GM21723 (cell line): ENCODE measurements around the gene DYNLT1.
"Not testable (repeated sequence)": the region's sequence is repeated elsewhere in the genome, so short reads cannot be mapped to it uniquely, and the experiment has no call there.

Experiments
- ATAC-seq: cut with Tn5 transposase; IDR thresholded peaks from one replicate; pipeline ENCODE4 v1.9.1; 2021; ENCODE audit warnings: mild to moderate bottlenecking, moderate library complexity; ENCODE audit not compliant: unreplicated experiment

DYNLT1 gene

GRCh38 chr6:158663625-158664165 lies 19.2 kb upstream of the DYNLT1 start:
- no peak for ATAC-seq

GRCh38 chr6:158662954-158663624 lies 18.5 kb upstream of the DYNLT1 start:
- ATAC-seq, result no peak

GRCh38 chr6:158662607-158662953 lies 18.0 kb upstream of the DYNLT1 start:
- ATAC-seq, result no peak

- no peak for ATAC-seq
Measured at GRCh38 chr6:158661156-158661685, 16.7 kb upstream of the DYNLT1 start.

GRCh38 chr6:158660333-158660754 lies 15.8 kb upstream of the DYNLT1 start:
- ATAC-seq, result no peak

- not testable (repeated sequence) for ATAC-seq
Measured at GRCh38 chr6:158656986-158657385, 12.4 kb upstream of the DYNLT1 start.

- ATAC-seq, result no peak
Measured at GRCh38 chr6:158655569-158656450, 11.3 kb upstream of the DYNLT1 start.

- no peak for ATAC-seq
Measured at GRCh38 chr6:158654960-158655489, 10.5 kb upstream of the DYNLT1 start.

GRCh38 chr6:158654498-158654897 lies 10.0 kb upstream of the DYNLT1 start:
- no peak for ATAC-seq

- peak; percentile 43 for ATAC-seq
Measured at GRCh38 chr6:158653577-158654354, 9.2 kb upstream of the DYNLT1 start.

- not testable (repeated sequence) for ATAC-seq
Measured at GRCh38 chr6:158651981-158652737, 7.6 kb upstream of the DYNLT1 start.

GRCh38 chr6:158649289-158650143 lies 5.0 kb upstream of the DYNLT1 start, which contains the start of gene SYTL3:
Gene SYTL3, plus strand, starts transcription at chr6:158650054. Its CDS starts 13,215 bp downstream, at chr6:158663269.
- peak; percentile 56 for ATAC-seq

GRCh38 chr6:158648682-158649131 lies 4.2 kb upstream of the DYNLT1 start:
- peak; percentile 44 for ATAC-seq

GRCh38 chr6:158647501-158647900 lies 3.0 kb upstream of the DYNLT1 start:
- ATAC-seq, result no peak

GRCh38 chr6:158646023-158646910 lies 1.7 kb upstream of the DYNLT1 start:
- ATAC-seq, result no peak

GRCh38 chr6:158645064-158646022 lies 800 bp upstream of the DYNLT1 start:
- no peak for ATAC-seq

- ATAC-seq, result no peak
Measured at GRCh38 chr6:158643836-158644230, 710 bp downstream of the DYNLT1 start.
